Umbilical cord (tissue), 2 donors: ENCODE results near the gene HES5. TPM values are rescaled to one million over a fixed set of nuclear protein-coding genes. Genes with fewer than 3 reads are reported as not detected.
"Not testable (repeated sequence)": the region's sequence is repeated elsewhere in the genome, so short reads cannot be mapped to it uniquely, and the experiment has no call there.

Source experiments
- DNase-seq: peaks from one replicate; pipeline ENCODE4 v3.0.0-alpha.2; 2015; ENCODE audit warnings: low spot score
- total RNA-seq: library from RNA; depleted of rRNA; stranded (reverse); fragments of >200 nt; gene quantifications from one replicate; pipeline ENCODE4 v1.2.3, GENCODE V29; 2014; ENCODE audit warnings: low replicate concordance; ENCODE audit not compliant: insufficient read depth

The HES5 gene
- total RNA-seq: not detected

GRCh38 chr1:2529784-2530512 is at the start of gene HES5:
Gene HES5, minus strand, starts transcription at chr1:2530263. Its CDS starts 99 bp downstream, at chr1:2530164.
- no peak for DNase-seq

GRCh38 chr1:2578758-2579118 is 48.7 kb upstream of the HES5 start:
- no peak for DNase-seq

GRCh38 chr1:2577565-2578075 is 47.6 kb upstream of the HES5 start:
- not testable (repeated sequence) for DNase-seq

GRCh38 chr1:2575801-2576663 is 46.0 kb upstream of the HES5 start:
- no peak for DNase-seq

- no peak for DNase-seq
Observed at GRCh38 chr1:2574350-2574749, 44.3 kb upstream of the HES5 start.

GRCh38 chr1:2573250-2573920 is 43.3 kb upstream of the HES5 start:
- DNase-seq: no peak

GRCh38 chr1:2571348-2571747 is 41.3 kb upstream of the HES5 start:
- no peak for DNase-seq

GRCh38 chr1:2570332-2570731 is 40.3 kb upstream of the HES5 start:
- DNase-seq: no peak

- not testable (repeated sequence) for DNase-seq
Observed at GRCh38 chr1:2569703-2570102, 39.6 kb upstream of the HES5 start.

GRCh38 chr1:2569060-2569459 is 39.0 kb upstream of the HES5 start:
- DNase-seq: no peak

GRCh38 chr1:2568187-2568816 is 38.2 kb upstream of the HES5 start:
- DNase-seq: not testable (repeated sequence)

- no peak for DNase-seq
Observed at GRCh38 chr1:2567083-2567679, 37.1 kb upstream of the HES5 start.

- DNase-seq: no peak
Observed at GRCh38 chr1:2566101-2567045, 36.3 kb upstream of the HES5 start.

GRCh38 chr1:2564815-2565374 is 34.8 kb upstream of the HES5 start:
- no peak for DNase-seq

GRCh38 chr1:2564006-2564814 is 34.1 kb upstream of the HES5 start:
- DNase-seq: no peak

- DNase-seq: no peak
Observed at GRCh38 chr1:2563205-2563604, 33.1 kb upstream of the HES5 start.

GRCh38 chr1:2561898-2562895 is 32.1 kb upstream of the HES5 start:
- DNase-seq: no peak

- DNase-seq: no peak
Observed at GRCh38 chr1:2561446-2561845, 31.4 kb upstream of the HES5 start.
